GM20000 (cell line): ENCODE measurements around the gene PDCD6IP.
"Not testable (repeated sequence)": the region's sequence is repeated elsewhere in the genome, so short reads cannot be mapped to it uniquely, and the experiment has no call there.

Experiments
- DNase-seq: peaks from one replicate; pipeline ENCODE4 v3.0.0; 2012; ENCODE audit warnings: low spot score
- CTCF ChIP-seq: IDR thresholded peaks from 2 replicates; pipeline ENCODE4 v1.5.1; 2012; ENCODE audit warnings: mild to moderate bottlenecking, control low read depth; ENCODE audit errors: extremely low read depth, missing control alignments

PDCD6IP gene

DNA sequence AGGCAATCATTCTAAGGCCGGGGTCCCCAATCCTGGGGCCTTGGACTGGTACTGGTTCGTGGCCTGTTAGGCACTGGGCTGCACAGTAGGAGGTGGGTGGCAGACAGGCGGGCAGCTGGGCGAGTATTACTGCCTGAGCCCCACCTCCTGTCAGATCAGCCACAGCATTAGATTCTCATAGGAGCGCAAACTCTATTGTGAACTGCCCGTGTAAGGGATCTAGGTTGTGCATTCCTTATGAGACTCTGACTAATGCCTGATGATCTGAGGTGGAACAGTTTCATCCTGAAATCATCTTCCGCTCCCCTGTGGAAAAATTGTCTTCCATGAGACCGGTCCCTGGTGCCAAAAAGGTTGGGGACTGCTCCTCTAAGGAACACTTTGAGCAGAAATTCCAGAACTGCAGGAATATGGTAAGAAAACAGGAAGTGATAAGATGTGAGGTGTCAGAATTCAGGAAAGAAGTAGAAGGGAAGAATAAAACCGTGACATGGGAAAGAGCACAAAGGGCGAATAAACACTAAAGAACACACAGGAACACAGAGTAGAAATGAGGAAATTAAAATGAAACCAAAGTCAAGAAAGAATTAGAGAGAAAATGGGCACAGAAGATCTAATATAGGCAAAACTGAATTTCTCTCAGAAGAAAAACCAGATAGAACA, 57.6 kb downstream of the PDCD6IP start:
- TF ChIP-seq CTCF = no peak
- no peak for DNase-seq

DNA sequence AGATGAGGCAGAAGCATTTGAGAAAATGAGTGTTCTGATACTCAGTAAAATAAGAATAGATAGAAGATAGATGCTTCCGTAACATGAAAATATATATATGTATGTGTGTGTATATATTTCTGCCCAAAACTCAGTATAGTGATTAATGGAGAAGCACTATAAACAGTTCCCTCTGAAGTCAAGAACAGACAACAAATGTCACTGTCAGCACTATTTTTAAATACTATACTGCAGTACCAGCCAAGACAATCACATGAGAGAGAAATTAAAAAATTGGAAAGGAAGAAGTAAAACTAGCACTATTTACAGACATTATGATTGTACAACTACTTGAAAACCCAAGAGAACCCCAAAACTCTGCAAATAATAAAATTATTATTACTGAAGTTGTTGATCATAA, 59.3 kb downstream of the PDCD6IP start:
- DNase-seq = not testable (repeated sequence)

DNA sequence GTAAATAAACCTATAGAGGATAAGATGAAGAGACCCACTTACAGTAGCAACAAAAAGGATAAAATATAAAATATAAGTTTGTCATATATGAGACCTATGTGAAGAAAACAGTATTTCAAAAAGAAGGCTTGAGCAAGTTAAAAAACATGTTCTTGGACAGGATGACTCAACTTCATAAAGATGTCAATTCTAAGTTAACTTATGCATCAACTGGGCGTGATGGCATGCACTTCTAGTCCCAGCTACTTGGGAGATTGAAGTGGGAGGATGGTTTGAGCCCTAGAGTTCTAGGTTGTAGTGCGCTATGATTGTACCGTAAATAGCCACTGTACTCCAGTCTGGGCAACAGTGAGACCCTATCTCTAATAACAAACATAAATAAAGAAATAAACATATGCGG, 59.7 kb downstream of the PDCD6IP start:
- no peak for DNase-seq
- no peak for TF ChIP-seq CTCF

GRCh38 chr3:33860373-33861050, 62.1 kb downstream of the PDCD6IP start:
- no peak for DNase-seq
- no peak for TF ChIP-seq CTCF

- no peak for TF ChIP-seq CTCF
- DNase-seq = no peak
Observed at GRCh38 chr3:33865133-33865532, 66.7 kb downstream of the PDCD6IP start.

DNA sequence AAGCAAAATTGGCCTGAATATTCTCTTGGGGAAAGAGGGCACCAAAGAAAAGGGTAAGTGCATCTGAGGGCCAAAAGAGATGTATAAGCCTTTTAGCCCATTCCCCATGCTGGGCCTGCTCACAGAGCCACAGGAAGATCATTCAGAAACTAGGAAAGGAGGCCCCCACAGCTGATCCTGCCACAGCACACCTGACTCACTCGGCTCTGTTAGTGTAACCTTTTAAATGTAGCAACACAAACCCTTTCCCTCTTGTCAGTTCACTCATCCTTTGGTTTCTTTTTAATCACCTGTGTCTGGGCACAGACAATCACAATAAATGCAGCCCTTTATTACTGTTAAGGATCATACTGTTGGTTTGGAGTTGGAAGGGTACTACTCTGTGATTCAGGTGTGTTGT, 69.9 kb downstream of the PDCD6IP start:
- TF ChIP-seq CTCF = no peak
- no peak for DNase-seq

DNA sequence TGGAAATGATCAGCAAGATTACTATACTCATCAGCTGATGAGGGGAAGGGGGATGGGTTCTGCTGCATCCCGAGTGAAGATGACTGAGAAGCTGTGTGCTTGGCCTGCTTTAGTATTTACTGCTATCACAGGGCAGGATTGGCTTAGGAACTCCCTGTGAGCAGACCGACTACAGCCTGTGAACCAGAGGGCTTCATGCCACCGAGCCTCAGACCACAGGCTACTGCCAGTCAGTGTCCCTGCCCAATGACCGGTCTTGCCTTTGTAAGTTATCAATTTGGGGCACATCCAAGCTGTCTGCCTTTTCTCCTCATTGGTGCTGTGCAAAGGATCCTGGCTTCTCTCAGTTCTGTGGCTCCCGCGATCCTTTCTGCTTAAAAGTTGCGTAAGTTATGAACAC, 71.5 kb downstream of the PDCD6IP start:
- no peak for TF ChIP-seq CTCF
- no peak for DNase-seq

DNA sequence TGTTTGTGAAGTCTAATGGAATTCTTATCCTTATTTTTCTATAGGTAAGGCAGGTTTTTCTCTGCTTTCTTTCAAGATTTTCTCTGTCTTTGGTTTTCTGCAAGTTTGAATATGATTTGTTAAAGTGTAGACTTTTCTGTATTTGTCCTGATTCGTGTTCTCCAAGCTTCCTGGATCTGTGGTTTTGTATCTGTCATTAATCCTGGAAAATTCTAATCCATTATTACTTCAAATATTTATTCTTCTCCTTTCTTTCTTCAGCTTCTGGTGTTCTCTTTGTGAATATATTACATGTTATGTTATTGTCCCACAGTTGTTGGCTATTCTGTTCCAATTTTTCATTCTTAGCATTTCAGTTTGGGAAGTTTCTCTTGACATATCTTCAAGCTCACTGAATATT, 76.4 kb downstream of the PDCD6IP start:
- TF ChIP-seq CTCF = no peak

More for the DNA sequence above, 76.4 kb downstream of the PDCD6IP start:
- DNase-seq = no peak
